Smooth muscle cell of the umbilical artery (primary cell): Measurements from ENCODE around the gene KNL1. TPM values are rescaled to one million over a fixed set of nuclear protein-coding genes. Genes with fewer than 3 reads are reported as not detected.

ENCODE experiments used
- total RNA-seq: library from RNA; depleted of rRNA; stranded (reverse); fragments of >200 nt; gene quantifications from 2 replicates; pipeline ENCODE4 v1.2.3, GENCODE V29; 2014

The KNL1 gene
- total RNA-seq = 1.2 and 14.2 TPM in 2 replicates

GRCh38 chr15:40593588-40594428 is at the start of gene KNL1:
Gene KNL1 (plus strand): TSS chr15:40594249. CDS start chr15:40602932, 8,683 bp downstream.

GRCh38 chr15:40564591-40565332 is 29.3 kb upstream of the KNL1 start, which contains the start of gene CCDC32:
Gene CCDC32 (minus strand): TSS chr15:40565042. CDS start chr15:40563015, 2,027 bp downstream.

GRCh38 chr15:40569129-40569953 is 24.7 kb upstream of the KNL1 start, which contains the start of gene RPUSD2:
Gene RPUSD2 (plus strand): TSS chr15:40569299. CDS start chr15:40569338, 39 bp downstream.

GRCh38 chr15:40694688-40695468 is 100.8 kb downstream of the KNL1 start, which contains the start of gene RAD51:
Gene RAD51 (plus strand): TSS chr15:40695174. CDS start chr15:40698759, 3,585 bp downstream.

Other genes with a start within 250 kb of the KNL1 start
- gene PHGR1, start 243.2 kb upstream of the KNL1 start, total RNA-seq = not detected in 2 replicates
- gene DISP2, start 236.0 kb upstream of the KNL1 start, total RNA-seq = 0.09 and 0.30 TPM in 2 replicates
- 16.0 and 67.1 TPM in 2 replicates for gene KNSTRN, start 211.5 kb upstream of the KNL1 start, total RNA-seq
- gene IVD, start 188.5 kb upstream of the KNL1 start, total RNA-seq = 48.0 and 51.4 TPM in 2 replicates
- 4.5 and 8.0 TPM in 2 replicates for gene BAHD1, start 153.3 kb upstream of the KNL1 start, total RNA-seq
- 13.4 and 19.0 TPM in 2 replicates for gene CHST14, start 123.3 kb upstream of the KNL1 start, total RNA-seq
- 17.0 and 21.1 TPM in 2 replicates for gene CCDC32, start 29.2 kb upstream of the KNL1 start, total RNA-seq
- 11.3 and 11.9 TPM in 2 replicates for gene RPUSD2, start 24.9 kb upstream of the KNL1 start, total RNA-seq
- gene RAD51, start 100.9 kb downstream of the KNL1 start, total RNA-seq = 0.30 and 4.8 TPM in 2 replicates
- gene RMDN3, start 161.0 kb downstream of the KNL1 start, total RNA-seq = 25.7 and 26.4 TPM in 2 replicates
- gene GCHFR, start 169.8 kb downstream of the KNL1 start, total RNA-seq = 0.60 and 2.4 TPM in 2 replicates
- gene C15orf62, start 175.7 kb downstream of the KNL1 start, total RNA-seq = under 0.01 and 0.05 TPM in 2 replicates
- 15.1 and 19.3 TPM in 2 replicates for gene ZFYVE19, start 212.8 kb downstream of the KNL1 start, total RNA-seq
- gene DNAJC17, start 213.2 kb downstream of the KNL1 start, total RNA-seq = 7.7 and 27.2 TPM in 2 replicates
- not detected in 2 replicates for gene PPP1R14D, start 234.5 kb downstream of the KNL1 start, total RNA-seq
- 0.30 and 0.78 TPM in 2 replicates for gene SPINT1, start 249.8 kb downstream of the KNL1 start, total RNA-seq